ENCODE data around the gene ANXA10.
"Not testable (repeated sequence)": the region's sequence is repeated elsewhere in the genome, so short reads cannot be mapped to it uniquely, and the experiment has no call there.

ANXA10 gene

DNA sequence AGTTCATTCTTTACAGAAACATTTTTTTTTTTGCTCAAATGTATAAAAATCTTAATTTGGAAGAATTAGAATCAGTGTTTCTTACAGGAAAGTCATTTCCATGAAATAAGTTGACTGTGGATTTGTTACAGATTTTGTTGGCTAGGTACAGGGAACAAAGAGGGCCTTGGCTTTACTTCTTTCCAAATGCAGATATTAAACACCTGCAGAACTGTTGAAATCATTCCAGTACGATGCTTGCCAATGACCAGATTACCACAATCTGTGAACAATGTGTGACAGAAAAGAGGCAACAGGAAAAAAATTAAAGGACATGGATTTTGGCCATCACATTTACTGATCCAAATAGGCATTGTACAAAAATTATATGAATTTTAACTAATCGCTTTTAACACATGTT, 70.8 kb downstream of the ANXA10 start:
- DNase-seq, result no peak

- DNase-seq, result no peak
Measured at GRCh38 chr4:168164045-168164444, 71.7 kb downstream of the ANXA10 start.

GRCh38 chr4:168164915-168165548, 72.7 kb downstream of the ANXA10 start:
- no peak for DNase-seq

DNA sequence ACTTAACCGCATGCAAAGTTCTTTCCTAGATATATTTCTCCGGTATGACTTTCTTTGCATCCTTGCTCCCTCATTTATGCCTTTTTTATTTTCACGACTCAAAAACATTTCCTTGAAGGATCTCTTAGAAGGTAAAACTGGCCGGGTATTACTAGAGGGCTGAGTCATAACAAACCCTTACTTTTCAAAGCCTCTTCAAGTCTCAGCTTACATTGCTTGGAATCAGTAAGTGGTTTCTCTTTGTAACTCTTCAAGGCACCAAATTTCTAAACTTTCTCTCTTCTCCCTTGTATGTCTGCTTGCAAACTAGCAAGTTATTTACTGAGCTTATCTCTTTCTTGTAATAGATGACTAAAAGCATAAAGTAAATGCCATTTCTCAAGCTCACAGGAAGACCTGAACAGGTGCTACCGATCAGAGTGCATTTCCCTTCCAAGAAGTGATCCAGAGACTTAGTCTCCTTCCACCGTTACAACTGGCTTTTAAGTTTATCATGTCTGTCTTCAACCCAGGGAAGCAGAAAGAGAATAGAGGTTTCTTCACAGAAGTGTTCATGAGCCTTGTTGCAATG, 75.5 kb downstream of the ANXA10 start:
- DNase-seq, result no peak

- DNase-seq, result no peak
Measured at GRCh38 chr4:168174308-168174707, 82.0 kb downstream of the ANXA10 start.

DNA sequence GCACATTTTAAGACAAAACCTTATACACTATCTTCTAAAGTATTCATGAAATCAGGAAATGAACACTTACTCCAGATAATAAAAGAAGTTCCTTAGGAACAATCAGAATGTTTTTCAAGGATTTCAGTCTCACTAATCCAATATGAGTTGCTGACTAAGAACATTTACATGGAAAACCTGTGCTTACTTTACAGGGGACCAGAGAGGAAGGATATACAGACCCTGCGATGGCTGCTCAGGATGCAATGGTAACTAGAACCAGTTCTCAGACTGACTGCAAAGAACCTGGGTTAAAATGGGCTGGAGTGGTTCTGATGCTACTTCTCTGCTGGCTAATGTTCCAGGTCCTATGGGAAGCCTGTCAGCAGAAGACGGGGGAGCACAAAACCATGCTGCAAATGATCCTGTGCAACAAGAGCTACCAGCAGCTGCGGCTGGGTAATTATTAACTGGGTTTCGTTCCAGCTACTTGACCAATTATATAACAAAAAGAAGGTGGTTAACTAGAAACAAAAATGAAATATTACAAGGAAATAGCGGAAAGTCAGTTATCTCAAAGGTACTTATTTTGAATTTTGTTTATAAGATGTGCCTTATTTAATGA, 85.3 kb downstream of the ANXA10 start:
- no peak for DNase-seq

DNA sequence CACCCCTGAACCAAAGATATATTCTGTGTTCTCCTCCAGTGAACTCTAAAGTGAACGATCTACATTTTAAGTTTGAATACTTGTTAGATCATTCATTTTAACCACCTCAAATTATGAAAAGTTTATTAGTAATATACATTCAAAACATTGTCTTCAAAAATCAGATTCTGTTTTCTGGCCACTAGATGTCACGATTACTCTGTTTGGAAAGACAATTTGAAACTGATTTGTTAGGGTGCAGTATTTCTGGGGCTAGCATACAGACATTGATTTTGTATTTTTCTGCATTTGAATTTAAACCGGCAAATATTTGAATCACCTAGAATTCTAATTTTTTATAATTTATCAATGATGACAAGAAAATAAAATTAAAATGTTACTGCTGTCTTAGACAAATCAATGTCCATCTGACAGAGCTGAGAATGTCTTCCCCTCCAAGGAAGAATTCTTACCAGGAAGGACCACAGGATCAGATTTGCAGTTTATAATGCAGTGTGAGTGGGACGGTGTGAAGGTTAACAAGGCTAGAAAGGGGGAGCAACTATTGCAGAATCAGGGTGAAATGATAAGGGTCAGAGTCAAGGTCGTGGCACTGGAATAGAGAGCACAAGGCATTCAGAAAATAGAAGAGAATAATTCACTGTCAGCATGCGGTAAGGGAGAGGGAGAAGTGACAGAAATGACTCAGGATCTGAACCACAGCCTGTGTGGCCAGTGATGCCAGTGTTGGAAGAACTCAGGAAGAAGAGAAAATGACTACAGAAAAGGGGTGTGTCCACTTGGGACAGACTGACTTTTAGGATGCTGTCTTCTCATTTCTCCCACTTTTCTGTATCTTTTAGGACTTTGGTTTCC, 91.6 kb downstream of the ANXA10 start:
- peak; percentile 54 for DNase-seq

GRCh38 chr4:168188754-168189153, 96.4 kb downstream of the ANXA10 start:
- DNase-seq, result no peak

DNA sequence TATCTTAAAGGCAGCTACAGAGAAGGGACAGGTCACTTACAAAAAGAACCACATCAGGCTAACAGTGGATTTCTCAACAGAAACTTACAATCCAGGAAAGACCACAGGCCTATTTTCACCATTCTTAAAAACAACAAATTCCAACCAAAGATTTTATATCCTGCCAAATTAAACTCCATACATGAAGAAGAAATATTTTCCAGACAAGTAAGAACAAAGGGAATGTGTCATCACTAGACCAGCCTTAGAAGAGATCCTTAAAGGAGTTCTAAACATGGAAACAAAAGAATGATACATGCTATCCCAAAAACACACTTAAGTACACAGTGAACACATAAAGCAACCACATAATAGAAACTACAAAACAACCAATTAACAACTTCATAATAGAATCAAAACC, 105.6 kb downstream of the ANXA10 start:
- no peak for DNase-seq

- peak; percentile 74 for DNase-seq
Measured at GRCh38 chr4:168199260-168199957, 107.1 kb downstream of the ANXA10 start.

DNA sequence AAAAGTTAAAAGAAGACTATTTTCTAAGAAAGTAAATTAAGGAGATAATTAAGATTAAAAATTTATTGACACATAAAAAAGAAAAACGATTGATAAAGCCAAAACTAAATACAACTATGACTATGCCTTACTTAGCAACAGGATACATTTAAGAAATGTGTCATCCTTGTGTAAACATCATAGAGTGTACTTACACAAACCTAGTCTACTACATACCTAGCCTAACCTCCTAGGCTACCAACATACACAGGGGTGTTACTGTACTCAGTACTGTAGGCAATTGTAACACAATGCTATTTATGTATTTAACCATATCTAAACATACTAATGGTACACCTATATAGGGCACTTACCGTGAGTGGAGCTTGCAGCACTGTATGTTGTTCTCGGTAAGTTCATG, 108.3 kb downstream of the ANXA10 start:
- DNase-seq, result no peak

DNA sequence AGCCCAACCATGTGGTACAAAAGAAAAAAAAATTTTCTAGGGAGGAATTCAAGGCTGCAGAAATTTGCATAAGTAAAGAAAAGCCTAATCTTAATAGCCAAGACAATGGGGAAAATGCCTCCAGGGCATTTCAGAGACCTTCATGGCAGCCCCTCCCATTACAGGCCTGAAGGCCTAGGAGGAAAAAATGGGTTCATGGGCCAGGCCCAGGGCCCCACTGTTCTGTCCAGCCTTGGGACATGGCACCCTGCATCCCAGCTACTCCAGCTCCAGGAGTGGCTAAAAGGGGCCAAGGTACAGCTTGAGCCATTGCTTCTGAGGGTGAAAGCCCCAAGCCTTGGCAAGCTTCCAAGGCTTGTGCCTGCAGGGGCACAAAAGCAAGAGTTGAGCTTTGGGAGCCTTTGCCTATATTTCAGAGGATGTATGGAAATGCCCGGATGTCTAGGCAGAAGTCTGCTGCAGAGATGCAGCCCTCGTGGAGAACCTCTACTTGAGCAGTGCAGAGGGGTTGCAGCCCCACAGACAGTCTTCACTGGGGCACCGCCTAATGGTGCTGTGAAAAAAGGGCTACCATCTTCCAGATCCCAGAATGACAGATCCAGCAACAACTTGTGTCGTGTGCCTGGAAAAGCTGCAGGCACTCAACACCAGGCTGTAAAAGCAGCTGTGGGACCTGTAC, 111.0 kb downstream of the ANXA10 start:
- DNase-seq, result no peak

- DNase-seq, result no peak
Measured at GRCh38 chr4:168208957-168209614, 116.7 kb downstream of the ANXA10 start.

DNA sequence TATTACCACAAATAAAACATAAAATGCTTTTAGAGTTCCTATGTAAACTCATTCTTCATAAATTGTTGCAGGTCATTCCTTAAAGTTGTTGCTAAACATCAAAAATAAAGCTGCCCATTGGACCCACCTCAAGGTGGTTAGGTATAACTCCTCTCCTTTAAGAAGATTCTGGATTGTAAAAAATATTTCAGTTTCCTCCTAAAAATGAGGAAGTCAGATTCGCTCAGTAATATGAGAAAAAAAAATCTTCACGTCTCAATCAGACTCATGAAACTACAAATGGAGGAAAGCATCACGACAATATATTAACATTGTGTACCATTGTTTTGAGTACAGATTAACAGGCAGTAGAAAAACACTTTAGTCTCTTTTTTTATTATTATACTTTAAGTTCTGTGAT, 120.3 kb downstream of the ANXA10 start:
- no peak for DNase-seq

DNA sequence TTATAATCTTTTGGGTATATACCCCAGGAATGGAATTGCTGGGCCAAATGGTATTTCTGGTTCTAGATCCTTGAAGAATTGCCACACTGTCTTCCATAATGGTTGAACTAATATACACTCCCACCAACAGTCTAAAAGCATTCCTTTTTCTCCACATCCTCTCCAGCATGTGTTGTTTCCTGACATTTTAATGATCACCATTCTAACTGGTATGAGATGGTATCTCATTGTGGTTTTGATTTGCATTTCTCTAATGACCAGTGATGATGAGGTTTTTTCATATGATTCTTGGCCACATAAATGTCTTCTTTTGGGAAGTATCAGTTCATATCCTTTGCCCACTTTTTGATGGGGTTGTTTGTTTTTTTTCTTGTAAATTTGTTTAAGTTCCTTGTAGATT, 121.2 kb downstream of the ANXA10 start:
- not testable (repeated sequence) for DNase-seq

DNA sequence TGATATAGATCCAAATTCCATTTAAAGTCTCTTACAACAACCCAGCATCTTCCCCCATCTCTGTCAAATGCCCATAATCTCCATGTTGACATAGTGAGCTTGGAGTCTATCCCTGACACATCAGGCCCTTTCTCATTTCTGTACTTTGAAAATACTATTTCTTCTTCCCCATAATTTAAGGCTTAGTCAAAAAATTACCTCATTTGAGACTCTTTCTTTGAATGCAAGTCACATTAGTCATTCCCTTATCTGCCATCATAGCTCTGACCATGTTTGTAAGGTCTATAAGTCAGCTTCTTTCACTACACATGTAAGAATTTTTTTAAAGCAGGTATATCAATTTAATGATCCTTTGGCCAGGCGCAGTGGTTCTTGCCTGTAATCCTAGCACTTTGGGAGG, 126.3 kb downstream of the ANXA10 start:
- DNase-seq, result no peak

DNA sequence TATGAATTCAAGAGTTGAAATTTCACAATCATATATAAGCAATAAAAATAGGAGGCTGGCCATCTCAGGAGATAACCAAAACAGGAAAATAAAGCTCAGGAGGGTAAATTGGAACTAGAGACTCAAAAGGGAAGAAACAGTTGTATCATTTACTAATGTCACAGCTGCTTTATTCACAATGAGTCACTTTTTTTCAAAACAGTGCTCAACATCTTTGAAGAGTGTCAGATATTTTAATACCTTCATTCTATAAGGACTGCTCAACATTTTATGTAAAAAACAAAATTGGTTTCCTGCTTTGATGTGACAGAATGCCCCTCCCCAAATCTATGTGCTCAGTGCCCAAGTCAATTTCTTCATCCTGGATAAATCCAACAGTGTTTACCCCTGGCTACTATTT, 128.6 kb downstream of the ANXA10 start:
- DNase-seq, result peak; percentile 37

DNA sequence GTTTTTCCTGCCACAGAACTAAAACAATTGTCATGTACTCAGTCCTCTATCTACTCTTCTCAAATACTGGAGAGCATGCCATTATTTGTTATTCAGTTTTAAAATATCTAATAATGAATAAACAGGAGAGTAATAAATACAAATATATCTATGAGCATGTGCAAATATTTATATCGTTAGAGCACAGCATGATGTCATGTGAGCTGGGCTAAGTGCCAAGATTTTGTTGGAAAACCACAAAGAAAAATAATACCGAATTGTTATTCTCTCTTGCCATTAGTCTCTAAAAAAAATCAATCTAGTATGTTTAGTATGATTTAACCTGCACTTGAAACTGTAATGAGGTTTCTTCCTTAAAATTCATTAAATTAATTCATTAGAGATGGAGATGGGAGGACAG, 129.0 kb downstream of the ANXA10 start:
- DNase-seq, result peak; percentile 59
